Measurements from ENCODE around the gene SUPT16H. TPM values are rescaled to one million over a fixed set of nuclear protein-coding genes. Genes with fewer than 3 reads are reported as not detected.

The SUPT16H gene
- total RNA-seq, 4 donors from 2014 or later = 27.2 to 33.5 (median 30.8) TPM

Other genes with a start within 250 kb of the SUPT16H start
- gene OR5AU1, start 228.0 kb downstream of the SUPT16H start, total RNA-seq = not detected
- gene HNRNPC, start 114.6 kb downstream of the SUPT16H start, total RNA-seq = 100 to 1,000 TPM; 281 to 357 (median 318) TPM
- gene RPGRIP1, start 103.9 kb downstream of the SUPT16H start, total RNA-seq = not detected
- 10 to 100 TPM; 23.8 to 49.5 (median 37.6) TPM for gene CHD8, start 72.1 kb upstream of the SUPT16H start, total RNA-seq
- 10 to 100 TPM in 1 of 4 donors, 1 to 10 TPM in 3; 4.8 to 13.6 (median 8.0) TPM for gene RAB2B, start 92.9 kb upstream of the SUPT16H start, total RNA-seq
- gene TOX4, start 93.2 kb upstream of the SUPT16H start, total RNA-seq = 100 to 1,000 TPM in 2 of 4 donors, 10 to 100 TPM in 2; 57.2 to 135 (median 112) TPM
- 10 to 100 TPM; 16.5 to 52.4 (median 34.6) TPM for gene METTL3, start 127.3 kb upstream of the SUPT16H start, total RNA-seq
- gene SALL2, start 142.3 kb upstream of the SUPT16H start, total RNA-seq = 1 to 10 TPM in 3 of 4 donors, under 1 TPM in 1; 0.80 to 2.0 (median 1.1) TPM
- gene OR10G3, start 196.1 kb upstream of the SUPT16H start, total RNA-seq = not detected

All from gastrocnemius medialis (tissue), 4 donors.